ENCODE results near the gene HEPACAM.

HEPACAM gene

DNA sequence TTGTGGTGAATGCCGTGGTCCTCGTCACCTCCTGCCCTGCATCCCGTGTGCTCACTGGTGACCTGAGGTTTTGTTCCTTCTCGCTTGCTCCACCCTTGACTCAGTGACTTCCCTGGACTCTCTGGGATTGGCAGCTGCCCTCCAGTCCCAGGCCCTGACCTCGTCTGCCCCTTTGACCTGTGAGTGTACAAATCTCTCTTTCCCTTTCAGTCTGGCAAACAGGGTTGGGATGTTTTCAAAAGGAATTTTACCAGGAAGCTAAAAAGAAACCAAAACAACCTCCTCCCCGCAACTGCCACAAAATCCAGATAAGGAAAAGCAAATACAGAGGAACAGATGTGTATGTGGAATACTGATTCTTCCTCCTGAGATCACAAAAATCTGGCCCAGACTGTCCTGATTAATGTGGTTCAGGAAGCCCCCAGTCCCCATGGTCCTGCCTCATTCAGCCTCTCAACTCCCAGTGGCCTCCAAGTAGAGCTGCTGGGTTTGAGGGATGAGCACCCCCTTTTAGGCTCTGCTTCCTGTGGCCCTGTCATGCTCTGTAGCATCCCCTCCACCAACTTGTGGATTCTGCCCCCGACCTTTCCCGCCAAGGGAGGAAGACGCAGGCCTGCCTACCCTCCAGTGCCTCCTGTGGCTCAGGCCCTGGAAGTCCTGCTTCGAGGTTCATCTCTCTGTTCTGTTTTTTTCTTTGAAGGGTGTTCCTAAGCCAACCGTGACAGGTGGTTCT, 53.3 kb downstream of the HEPACAM start:
- DNase-seq = no peak

DNA sequence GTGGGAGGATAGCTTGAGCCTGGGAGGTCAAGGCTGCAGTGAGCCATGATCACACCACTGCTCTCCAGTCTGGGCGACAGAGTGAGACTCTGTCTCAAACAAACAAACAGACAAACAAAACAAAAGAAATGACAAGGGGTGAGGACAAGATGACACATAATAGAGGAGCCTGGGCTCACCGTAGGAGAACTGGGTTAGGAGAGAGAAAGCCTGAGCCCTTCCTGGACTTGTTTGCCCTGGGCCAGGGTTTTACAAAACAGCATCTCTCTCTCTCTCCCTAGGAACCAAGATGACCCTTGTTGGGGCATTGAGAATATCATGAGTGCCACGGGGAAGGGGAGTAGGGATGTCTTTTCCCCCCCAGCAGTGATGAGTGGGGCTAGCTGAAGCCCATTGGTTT, 54.9 kb downstream of the HEPACAM start:
- no peak for DNase-seq

DNA sequence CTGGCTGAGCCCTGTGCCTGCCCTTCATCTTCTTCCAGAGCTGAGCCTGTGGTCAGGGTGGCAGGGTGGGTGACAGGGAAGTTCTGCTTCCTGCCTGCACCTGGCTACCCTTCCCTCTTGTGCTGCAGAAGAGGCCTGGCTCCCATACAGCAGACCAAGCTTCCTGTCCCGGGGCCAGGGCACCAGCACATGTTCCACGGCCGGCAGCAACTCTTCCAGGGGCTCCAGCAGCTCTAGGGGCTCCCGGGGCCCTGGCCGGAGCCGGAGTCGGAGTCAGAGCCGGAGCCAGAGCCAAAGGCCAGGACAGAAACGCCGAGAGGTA, 55.6 kb downstream of the HEPACAM start:
- DNase-seq = no peak

DNA sequence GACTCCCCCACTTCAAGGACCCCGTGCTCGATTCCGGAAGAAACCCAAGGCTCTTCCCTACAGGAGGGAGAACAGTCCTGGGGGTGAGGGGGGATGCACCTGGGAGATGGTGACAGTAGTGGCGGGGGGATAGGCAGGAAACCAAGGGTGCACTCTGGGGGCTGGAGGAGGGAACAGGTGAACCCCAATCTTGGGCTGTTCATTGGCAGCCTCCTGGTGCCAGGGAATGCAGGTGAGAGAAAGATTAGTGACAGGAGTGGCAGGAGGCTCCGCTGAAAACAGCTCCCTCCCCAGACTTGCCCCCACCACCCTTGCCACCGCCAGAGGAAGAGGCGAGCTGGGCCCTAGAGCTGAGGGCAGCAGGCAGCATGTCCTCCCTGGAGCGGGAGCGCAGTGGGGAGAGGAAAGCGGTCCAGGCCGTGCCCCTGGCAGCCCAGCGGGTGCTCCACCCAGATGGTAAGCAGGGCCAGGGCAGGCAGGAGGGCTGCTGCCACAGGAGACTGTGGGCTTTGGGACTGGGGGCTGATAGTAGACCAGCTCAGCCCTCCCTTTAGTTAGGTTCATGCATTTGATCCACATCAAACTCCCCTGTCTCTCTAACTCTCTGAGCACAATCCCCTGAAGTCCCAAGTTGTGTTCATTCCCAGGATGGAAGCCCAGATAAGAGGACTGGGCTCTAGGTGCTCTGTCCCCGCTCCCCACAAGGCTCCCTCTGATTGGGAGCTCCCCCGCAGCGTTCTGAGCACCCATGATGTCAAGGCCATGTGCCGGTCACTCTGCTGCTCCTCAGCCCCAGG, 56.2 kb downstream of the HEPACAM start:
- DNase-seq = no peak

DNA sequence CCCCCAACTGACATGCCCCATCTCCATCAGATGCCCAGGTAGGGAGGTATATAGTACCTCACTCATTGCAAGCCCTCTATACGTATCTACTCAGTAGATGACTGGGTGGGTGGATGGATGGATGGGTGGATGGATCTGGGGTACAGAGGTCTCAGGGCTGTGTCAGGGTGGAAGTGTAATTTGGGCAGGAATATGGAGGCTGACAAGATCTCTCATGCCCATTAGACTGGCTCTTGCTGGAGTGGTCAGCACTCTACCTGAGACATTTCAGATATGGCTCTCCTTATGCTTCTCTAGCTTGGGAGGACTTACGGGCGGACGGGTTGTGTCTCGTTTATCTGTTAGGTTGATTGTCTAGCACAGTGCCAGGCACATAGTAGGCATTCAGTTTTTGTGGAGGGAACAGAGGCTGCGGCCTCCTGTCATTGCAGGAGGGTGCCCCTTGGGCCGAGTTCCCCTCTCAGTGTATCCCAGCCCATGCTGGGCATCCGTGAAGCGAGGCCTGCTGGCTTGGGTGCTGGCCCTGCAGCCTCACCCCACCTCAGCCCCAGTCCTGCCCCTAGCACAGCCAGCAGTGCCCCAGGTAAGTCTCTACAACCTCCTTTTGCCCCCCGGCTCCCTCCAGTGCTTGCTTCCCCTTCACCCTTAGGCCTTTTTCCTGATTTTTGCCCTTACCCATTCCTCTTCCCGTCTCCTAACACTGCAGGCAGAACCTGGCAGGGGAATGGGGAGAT, 56.9 kb downstream of the HEPACAM start:
- no peak for DNase-seq

DNA sequence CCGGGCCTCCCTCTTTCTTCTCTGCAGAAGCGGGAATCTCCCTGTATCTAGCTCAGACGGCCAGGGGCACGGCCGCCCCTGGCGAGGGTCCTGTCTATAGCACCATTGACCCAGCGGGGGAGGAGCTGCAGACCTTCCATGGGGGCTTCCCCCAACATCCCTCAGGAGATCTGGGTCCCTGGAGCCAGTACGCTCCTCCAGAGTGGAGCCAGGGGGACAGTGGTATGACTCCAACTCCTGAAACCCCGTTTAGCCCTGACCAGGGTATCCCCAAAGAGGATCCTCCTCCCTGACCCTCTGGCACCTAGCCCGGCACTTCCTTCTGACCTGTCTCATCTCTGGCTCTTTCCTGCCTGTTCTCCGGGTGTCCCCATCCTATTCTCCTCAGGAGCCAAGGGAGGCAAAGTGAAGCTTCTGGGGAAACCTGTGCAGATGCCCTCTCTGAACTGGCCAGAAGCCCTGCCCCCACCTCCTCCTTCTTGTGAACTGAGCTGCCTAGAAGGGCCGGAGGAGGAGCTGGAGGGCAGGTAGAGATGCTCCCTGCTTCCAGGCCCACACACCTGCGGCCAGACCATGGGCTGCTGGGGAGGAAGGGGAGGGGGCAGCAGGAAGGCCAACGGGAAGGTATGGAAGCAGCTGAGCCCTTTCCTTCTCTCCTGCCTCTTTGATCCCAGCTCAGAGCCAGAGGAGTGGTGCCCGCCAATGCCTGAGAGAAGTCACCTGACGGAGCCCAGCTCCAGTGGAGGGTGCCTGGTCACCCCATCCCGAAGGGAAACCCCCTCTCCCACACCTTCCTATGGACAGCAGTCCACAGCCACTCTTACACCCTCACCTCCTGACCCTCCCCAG, 57.7 kb downstream of the HEPACAM start:
- DNase-seq = no peak

DNA sequence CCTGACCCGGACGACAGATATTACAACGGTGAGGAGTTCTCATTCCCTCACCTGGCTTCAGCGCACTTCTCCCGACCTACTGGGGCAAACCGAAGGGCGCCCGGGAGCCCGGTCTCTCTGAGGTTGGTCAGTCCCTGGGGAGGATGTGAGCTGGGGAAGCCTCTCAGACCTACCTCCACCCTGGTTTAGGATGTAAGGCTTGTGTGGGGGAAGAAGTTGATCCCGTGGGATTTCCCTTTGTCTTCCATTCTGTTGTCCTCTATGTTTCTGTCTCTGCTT, 58.3 kb downstream of the HEPACAM start:
- no peak for DNase-seq

DNA sequence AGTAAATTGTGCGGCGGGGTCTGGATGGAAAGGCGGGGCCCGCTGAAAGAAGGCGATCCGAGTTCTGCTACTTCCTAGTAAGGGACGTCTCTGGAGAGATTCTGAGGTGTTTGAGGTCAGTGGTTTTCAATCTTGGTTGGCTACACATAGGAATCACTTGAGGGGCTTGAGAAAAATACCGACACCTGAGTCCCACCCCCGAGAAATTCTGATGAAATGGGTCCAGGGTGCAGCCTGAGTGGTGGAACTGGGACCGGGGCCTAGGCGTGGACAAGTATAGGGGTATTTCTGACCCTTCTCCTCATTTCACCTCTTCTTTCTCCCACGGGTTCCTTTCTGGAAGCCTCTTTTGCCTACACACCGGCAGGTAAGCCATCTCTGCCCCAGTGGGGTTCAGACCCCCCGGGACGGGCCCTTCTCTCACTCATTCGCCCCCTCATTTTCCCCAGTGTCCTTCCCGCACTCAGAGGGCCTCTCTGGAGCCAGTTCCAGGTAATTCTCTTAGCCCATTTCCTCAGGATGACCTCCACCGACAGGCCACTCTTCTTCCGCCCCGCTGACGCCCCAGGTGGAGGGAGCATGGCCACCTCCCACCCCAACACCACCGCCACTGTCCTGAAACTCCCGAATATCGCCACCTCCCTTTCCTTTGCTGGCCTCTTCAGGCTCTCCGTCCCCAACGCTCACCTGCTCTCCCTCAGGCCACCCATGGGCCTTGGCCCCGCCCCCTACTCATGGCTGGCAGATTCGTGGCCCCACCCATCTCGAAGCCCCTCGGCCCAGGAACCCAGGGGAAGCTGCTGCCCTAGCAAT, 58.8 kb downstream of the HEPACAM start:
- DNase-seq = no peak

DNA sequence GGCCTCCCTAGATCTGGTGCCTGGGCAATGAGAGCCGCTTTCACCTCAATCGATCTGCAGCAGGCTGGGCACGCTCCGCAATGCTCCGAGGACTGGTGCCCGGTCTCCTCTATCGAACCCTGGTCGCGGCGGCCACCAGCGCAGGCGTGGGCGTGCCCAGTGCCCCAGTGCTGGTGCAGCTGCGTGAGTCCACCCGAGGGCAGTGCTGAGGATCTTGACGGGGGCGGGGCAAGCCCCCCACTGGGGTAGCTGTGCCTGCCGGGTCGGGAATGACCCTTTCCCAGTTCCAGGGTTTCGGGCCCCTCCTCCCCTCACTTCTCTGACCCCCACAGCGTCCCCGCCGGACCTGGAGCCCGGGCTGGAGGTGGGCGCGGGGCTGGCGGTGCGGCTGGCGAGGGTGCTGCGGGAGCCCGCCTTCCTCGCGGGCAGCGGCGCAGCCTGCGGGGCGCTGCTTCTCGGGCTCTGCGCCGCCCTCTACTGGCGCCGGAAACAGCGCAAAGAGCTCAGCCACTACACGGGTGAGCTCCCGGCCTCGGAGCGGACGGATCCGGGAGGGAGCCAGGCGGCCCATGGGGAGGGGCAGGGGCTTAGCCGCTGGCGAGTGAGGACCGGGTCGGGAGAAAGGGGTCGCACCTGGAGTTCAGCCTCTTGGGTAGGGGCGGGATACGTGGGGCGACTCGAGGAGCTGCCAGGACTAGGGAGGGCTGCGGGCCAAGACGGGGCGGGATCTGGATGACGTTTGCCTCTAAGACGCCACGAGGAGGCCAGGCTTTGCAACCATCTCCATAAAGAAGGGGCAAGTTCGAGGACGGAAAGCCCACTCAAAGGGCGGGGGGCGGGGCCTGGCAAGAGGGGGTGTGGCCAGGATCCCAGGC, 59.7 kb downstream of the HEPACAM start:
- DNase-seq = peak; percentile 62 to 77

DNA sequence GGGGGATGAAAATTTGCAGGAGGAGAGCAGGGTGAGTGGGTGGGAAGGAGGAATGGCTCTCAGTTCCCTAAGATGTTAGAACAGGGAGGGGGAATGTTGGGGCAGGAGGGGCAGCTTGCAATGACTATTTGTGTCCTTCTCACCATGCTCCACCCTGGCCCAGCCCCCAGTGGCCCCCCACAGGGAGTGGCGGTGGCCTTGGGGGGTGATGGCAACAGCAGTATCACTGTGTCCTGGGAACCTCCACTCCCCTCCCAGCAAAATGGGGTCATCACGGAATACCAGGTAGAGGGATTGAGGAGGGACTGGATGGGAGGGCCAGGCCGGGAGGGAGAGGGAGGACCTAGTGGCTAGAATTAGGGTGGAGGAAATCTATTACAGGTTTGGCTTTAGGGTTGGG, 60.4 kb downstream of the HEPACAM start:
- no peak for DNase-seq

DNA sequence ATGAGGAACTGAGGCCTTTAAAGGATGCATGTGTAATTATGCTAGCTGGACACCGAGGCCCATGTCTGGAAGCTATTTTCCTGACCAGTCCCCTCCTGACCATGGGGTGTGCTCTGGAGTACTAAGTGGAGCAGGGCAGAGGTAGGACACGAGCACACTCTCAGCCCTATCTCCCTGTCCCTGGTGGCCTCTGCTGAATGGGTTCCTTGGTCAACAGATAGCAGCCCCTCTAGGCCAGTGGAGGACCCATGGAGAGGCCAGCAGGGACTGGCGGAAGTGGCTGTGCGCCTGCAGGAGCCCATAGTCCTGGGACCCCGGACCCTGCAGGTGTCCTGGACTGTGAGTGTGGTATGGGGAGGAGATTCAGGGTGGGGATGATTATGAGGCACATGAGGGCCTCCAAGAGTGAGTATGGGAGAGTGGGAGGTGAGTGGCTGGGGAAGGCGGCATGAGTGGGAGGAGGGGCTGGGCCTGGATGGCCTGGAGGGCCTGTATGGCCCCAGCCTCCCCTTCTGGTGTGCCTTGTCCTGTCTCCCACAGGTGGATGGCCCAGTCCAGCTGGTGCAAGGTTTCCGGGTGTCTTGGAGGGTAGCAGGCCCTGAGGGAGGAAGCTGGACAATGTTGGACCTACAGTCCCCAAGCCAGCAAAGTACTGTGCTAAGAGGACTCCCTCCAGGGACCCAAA, 61.1 kb downstream of the HEPACAM start:
- DNase-seq = no peak

DNA sequence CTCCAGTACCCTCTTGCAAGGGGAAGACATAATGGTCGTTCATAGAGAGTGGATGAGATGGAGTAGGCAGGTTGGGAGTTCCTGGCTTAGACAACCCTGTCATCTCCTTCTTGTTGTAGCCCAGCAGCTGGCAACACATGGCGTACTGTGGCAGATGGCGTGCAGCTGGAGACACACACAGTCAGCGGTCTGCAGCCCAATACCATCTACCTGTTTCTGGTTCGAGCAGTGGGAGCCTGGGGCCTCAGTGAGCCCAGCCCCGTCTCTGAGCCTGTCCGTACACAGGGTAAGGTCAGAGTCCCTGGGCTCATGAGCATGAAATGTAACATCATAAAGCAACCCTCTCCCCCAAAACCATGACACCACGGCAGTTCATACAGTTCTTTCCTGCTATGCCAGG, 61.9 kb downstream of the HEPACAM start:
- DNase-seq = no peak

DNA sequence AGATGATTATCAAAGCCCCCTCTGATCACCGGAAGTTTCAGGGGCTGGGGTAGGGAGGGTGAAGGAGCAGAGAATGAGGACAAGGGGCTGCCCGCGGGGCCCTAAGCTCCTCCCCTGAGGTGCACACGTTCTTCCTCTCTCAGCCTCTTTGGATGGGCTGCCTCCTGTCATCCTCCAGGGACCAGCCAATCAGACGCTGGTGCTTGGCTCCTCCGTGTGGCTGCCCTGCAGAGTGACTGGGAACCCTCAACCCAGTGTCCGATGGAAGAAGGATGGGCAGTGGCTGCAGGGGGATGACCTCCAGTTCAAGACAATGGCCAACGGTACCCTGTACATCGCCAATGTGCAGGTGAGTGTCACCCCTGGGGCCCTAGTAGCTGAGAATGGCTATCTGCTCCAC, 63.1 kb downstream of the HEPACAM start:
- DNase-seq = no peak

DNA sequence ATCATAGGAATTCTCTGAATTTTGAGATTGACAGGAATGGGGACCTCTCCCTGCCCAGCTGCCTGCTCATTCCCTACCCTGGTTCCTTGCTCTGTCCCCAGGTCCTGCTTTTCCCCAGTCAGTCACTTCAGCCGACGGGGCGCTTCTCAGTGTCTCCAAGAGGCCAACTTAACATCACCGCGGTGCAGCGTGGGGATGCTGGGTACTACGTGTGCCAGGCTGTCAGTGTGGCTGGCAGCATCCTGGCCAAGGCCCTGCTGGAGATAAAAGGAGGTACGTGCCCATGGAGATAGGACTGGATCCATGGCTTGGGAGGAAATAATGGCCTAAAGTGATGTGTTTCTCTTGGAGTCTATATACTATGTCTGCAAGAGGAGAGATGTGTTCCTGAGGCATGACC, 63.6 kb downstream of the HEPACAM start:
- DNase-seq = no peak

DNA sequence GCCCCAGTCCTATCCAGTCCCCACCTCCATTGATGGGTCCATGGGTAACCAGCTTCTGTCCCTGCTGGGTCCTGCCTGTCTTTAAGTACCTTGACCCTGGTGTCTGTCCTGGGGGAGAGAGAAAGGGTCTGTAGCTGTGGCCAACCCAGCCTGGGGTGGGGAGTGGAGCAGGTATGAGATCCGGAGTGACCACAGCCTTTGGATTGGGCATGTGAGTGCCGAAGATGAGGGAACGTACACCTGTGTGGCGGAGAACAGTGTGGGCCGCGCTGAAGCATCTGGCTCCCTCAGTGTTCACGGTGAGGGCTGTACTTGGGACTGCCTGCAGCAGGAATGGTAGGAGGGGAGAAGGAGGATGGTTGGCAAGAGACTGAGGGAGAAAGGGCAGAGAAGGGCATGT, 65.4 kb downstream of the HEPACAM start:
- no peak for DNase-seq

DNA sequence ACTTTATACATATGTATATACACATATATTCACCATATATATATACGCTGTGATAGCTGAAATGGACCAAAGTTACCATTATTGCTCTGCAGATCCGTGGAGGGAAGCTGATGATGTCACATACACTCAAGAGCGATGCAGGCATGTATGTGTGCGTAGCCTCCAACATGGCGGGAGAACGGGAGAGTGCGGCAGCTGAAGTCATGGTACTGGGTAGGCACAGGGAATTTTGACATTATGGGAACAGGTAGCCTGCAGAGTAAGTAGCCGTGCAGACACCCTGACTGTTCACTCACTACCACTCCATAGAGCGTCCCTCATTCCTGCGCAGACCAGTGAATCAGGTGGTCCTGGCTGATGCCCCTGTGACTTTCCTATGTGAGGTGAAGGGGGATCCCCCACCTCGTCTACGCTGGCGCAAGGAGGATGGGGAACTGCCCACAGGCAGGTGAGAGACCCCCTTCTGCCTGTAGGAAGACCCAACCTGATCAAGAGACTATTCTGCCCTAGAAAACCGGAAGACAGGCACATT, 65.9 kb downstream of the HEPACAM start:
- DNase-seq = no peak

DNA sequence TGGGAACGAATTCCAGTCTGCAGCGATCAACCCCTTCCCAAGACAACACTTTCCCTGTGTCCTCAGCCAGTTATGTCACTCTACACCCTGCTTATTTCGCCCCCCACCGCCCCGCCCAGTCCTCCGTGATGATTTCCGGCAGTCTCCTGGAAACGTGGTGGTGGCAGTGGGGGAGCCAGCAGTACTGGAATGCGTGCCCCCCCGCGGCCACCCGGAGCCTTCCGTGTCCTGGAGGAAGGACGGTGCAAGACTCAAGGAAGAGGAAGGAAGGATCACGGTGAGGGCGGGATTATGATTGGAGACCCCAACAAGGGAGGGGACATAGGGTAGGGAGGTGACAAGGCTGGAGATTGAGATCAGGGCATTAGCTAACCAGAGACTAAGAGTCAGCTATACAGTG, 66.5 kb downstream of the HEPACAM start:
- DNase-seq = no peak
